ENCODE data around the gene RBBP5. TPM values are rescaled to one million over a fixed set of nuclear protein-coding genes. Genes with fewer than 3 reads are reported as not detected.

The RBBP5 gene
- total RNA-seq, 1 experiment from 2014 or later, result 17.3 TPM

- H3K27ac Mint-ChIP-seq, result no peak overlapping the region; a peak in 1 of 7 replicates
- H3K27me3 ChIP-seq (ENCODE audit: insufficient read depth, low read length), result no peaks in the 10 kb centered on the region
- no CpG with 5 or more reads among the region's 9 CpGs for WGBS (ENCODE audit: extremely low coverage, insufficient read length, low lambda C conversion rate)
- DNase-seq, result no peak
- H3K79me2 ChIP-seq (ENCODE audit: insufficient read depth, low read length), result no peaks in the 10 kb centered on the region
- H3K4me1 ChIP-seq (ENCODE audit: insufficient read depth, low read length), result no peaks in the 10 kb centered on the region
- no peaks in the 10 kb centered on the region for H4K20me1 ChIP-seq (ENCODE audit: control insufficient read depth, insufficient read depth, insufficient read length)
- no peak overlapping the region for H2AK5ac ChIP-seq (ENCODE audit: insufficient read length, low read length)
- H2BK5ac ChIP-seq (ENCODE audit: insufficient read length, low read length), result no peak overlapping the region
- no peak overlapping the region for H4K5ac ChIP-seq (ENCODE audit: insufficient read length, low read depth, low read length)
- H3K4me1 Mint-ChIP-seq, result no peaks in the 10 kb centered on the region; a peak in 2 of 4 replicates
- H3K27me3 Mint-ChIP-seq (ENCODE audit: low read depth), result no peaks in the 10 kb centered on the region; the same call in 1 of the 2 replicates
- H3K18ac ChIP-seq (ENCODE audit: insufficient read length, low read depth, low read length), result no peak overlapping the region
- H3K27ac ChIP-seq (ENCODE audit: insufficient read length, low read depth, low read length), result no peak overlapping the region
- no peak overlapping the region for H3K4me2 ChIP-seq (ENCODE audit: insufficient read depth, insufficient read length, low read length)
- H3K4me3 Mint-ChIP-seq, result no peak overlapping the region
- H3K14ac ChIP-seq (ENCODE audit: insufficient read depth, low read length), result no peak overlapping the region
- no peak overlapping the region for H2BK12ac ChIP-seq (ENCODE audit: insufficient read length, low read depth, low read length)
- H3T11ph ChIP-seq (ENCODE audit: low read length), result no peak overlapping the region
- no peak overlapping the region for H4K91ac ChIP-seq (ENCODE audit: insufficient read length, low read depth, low read length)
- no peak overlapping the region for H3K56ac ChIP-seq (ENCODE audit: insufficient read length, low read depth, low read length)
- no peak overlapping the region for H3K23ac ChIP-seq (ENCODE audit: insufficient read length, low read depth, low read length)
- H2AFZ ChIP-seq (ENCODE audit: low read length), result no peak overlapping the region
- H2BK120ac ChIP-seq (ENCODE audit: low read depth, low read length, poor library complexity, severe bottlenecking), result no peak overlapping the region
- no peaks in the 10 kb centered on the region for H3K9me3 ChIP-seq (ENCODE audit: control insufficient read depth, low read depth, low read length)
- H4K8ac ChIP-seq (replicated peaks; ENCODE audit: insufficient read length, low read depth, low read length), result no peak overlapping the region
- no peak for TF ChIP-seq CTCF (conservative IDR thresholded peaks at IDR 0.05)
- H2BK20ac ChIP-seq (ENCODE audit: low read depth, low read length, poor library complexity, severe bottlenecking), result no peak overlapping the region
- H3K36me3 Mint-ChIP-seq (ENCODE audit: insufficient read depth in 1 of 3, low read depth in 3 of 3), result no peaks in the 10 kb centered on the region
- H3K9me3 Mint-ChIP-seq, result no peaks in the 10 kb centered on the region
- no peaks in the 10 kb centered on the region for H3K79me1 ChIP-seq (ENCODE audit: insufficient read depth, low read depth, low read length, poor library complexity, severe bottlenecking)
- H2BK15ac ChIP-seq (ENCODE audit: low read depth, low read length), result no peak overlapping the region
- H3K9ac ChIP-seq (ENCODE audit: extremely low read depth, insufficient read length, low read length), result no peak overlapping the region
- H3K4ac ChIP-seq (ENCODE audit: low read depth, low read length), result no peak overlapping the region
- no peaks in the 10 kb centered on the region for H3K23me2 ChIP-seq (ENCODE audit: insufficient read length, low read depth, low read length, poor library complexity, severe bottlenecking)
Observed at GRCh38 chr1:205072286-205072685, 49.5 kb downstream of the RBBP5 start.
